A673 (cell line): ENCODE measurements around the gene UBE2D2. TPM values are rescaled to one million over a fixed set of nuclear protein-coding genes. Genes with fewer than 3 reads are reported as not detected.

Source experiments
- BruUV-seq: library from RNA; stranded (reverse); fragments of 400-500 nt; replicated peaks from 2 replicates; lab custom pipeline; 2021; lab: Mats Ljungman, UMichigan
- CTCF ChIA-PET: fragments of 300-600 bp; sonication (Branson Sonifier 250); formaldehyde crosslinking; loops from one replicate; lab custom pipeline; 2022; ENCODE audit warnings: antibody characterized with exemption; lab: Charles Lee
- POLR2A ChIA-PET: fragments of 300-600 bp; sonication (Branson Sonifier 250); formaldehyde crosslinking; loops from one replicate; lab custom pipeline; 2022; ENCODE audit warnings: antibody characterized with exemption; ENCODE audit not compliant: low non-redundant PET; lab: Charles Lee
- DNase-seq: peaks from one replicate; pipeline ENCODE4 v3.0.0-alpha.2; 2015; ENCODE audit warnings: low spot score
- H3K27ac ChIP-seq: fragments of 200-600 bp; sonication (generic); 2 replicates; pipeline ENCODE4 v1.5.1; 2016; ENCODE audit warnings: mixed run types, low read depth, mild to moderate bottlenecking, mixed read lengths, antibody characterized with exemption, low read length; ENCODE audit not compliant: poor library complexity, severe bottlenecking
- H3K27me3 ChIP-seq: fragments of 200-600 bp; sonication (generic); replicated peaks from 2 replicates; pipeline ENCODE4 v1.6.1; 2017; ENCODE audit warnings: mixed run types, low read depth, mild to moderate bottlenecking, mixed read lengths, antibody characterized with exemption, low read length; ENCODE audit not compliant: insufficient read depth, poor library complexity
- H3K36me3 ChIP-seq: fragments of 200-600 bp; sonication (generic); 2 replicates; pipeline ENCODE4 v1.6.1; 2016; ENCODE audit warnings: mixed run types, mild to moderate bottlenecking, mixed read lengths, antibody characterized with exemption, low read length; ENCODE audit not compliant: insufficient read depth, poor library complexity, severe bottlenecking
- H3K4me1 ChIP-seq: fragments of 200-600 bp; sonication (generic); 2 replicates; pipeline ENCODE4 v1.6.1; 2017; ENCODE audit warnings: mixed run types, mild to moderate bottlenecking, mixed read lengths, antibody characterized with exemption, low read length; ENCODE audit not compliant: insufficient read depth, poor library complexity, severe bottlenecking
- H3K4me3 ChIP-seq: fragments of 200-600 bp; sonication (generic); 2 replicates; pipeline ENCODE4 v1.5.1; 2016; ENCODE audit warnings: low read depth, mixed run types, mild to moderate bottlenecking, mixed read lengths, low read length; ENCODE audit not compliant: poor library complexity, severe bottlenecking
- H3K9me3 ChIP-seq: fragments of 200-600 bp; sonication (generic); 2 replicates; pipeline ENCODE4 v1.6.1; 2016; ENCODE audit warnings: mixed run types, low read depth, mild to moderate bottlenecking, mixed read lengths, antibody characterized with exemption, low read length; ENCODE audit not compliant: poor library complexity, severe bottlenecking
- EZH2 ChIP-seq: fragments of 200-600 bp; sonication (generic); IDR thresholded peaks from 2 replicates; pipeline ENCODE4 v1.6.1; 2017; ENCODE audit warnings: borderline replicate concordance, low read depth, mild to moderate bottlenecking, mixed read lengths, antibody characterized with exemption, low read length; ENCODE audit not compliant: poor library complexity, severe bottlenecking
- intact Hi-C: fragments of 100-400 bp; cut with micrococcal nuclease; formaldehyde crosslinking; loops from one replicate; pipeline ENCODE4 v1.10.0; 2022; ENCODE audit not compliant: unreplicated experiment
- total RNA-seq: library from RNA; stranded (reverse); gene quantifications from 2 replicates; pipeline ENCODE4 v1.2.3, GENCODE V29; 2021
- TF ChIP-seq, protein P1 (sequence below): fragments of 300-800, 200-600 bp; sonication (generic); conservative IDR thresholded peaks from 2 replicates; pipeline ENCODE4 v1.5.1; 2017; ENCODE audit warnings: low read depth, mild to moderate bottlenecking, antibody characterized with exemption, low read length, moderate library complexity, mixed read lengths

The UBE2D2 gene
- total RNA-seq, 1 experiment from 2014 or later: 186 TPM

DNA sequence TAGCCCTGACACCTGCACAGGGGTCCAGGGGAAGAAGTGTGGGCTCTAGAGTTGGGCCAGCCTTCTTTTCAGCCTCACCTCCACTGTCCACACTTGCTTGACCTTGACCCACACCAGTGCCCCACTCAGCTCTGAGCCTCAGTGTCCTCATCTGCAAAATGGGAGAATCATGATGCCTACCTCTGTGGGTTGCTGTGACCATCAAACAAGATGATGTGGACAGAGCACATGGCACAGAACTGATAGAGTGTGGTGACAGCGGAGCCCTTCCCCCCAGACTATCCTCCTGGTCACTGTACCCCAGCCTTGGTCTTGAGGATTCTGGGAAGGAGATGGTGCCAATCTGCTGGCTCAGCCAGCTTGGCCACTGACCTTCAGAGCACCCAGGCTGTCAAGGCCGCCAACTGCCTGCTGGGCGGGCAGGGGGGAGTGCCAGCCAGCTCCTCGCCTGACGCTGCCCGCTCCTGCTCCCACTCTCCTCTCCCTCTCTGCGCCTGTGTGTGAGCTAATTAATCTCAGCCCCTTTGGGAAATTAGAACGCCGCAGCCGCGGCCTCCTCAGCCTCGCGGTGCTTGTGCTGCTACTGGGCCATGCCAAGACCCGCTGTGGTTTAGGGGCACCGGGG lies 103.7 kb downstream of the UBE2D2 start:
- Histone ChIP-seq H3K27me3 (no peaks in the 10 kb centered on the region), H3K27ac (peak overlapping the region; percentile 40), H3K36me3 (no peaks in the 10 kb centered on the region), H3K4me3 (no peak overlapping the region), H3K9me3 (no peaks in the 10 kb centered on the region), H3K4me1 (peaks cover 77% of the 10 kb centered on the region)
- peak; percentile 60 for DNase-seq
- POLR2A ChIA-PET: interaction anchor here (1.0 kb wide), 1 partner anchor 17 kb away, joined by 3 read pairs; the partner anchor contains the start of gene CXXC5
- no TSS peak for BruUV-seq
- intact Hi-C loops: no loop called here
- CTCF ChIA-PET: no interaction called here
- no peak for TF ChIP-seq EZH2
- TF ChIP-seq, protein P1, sequence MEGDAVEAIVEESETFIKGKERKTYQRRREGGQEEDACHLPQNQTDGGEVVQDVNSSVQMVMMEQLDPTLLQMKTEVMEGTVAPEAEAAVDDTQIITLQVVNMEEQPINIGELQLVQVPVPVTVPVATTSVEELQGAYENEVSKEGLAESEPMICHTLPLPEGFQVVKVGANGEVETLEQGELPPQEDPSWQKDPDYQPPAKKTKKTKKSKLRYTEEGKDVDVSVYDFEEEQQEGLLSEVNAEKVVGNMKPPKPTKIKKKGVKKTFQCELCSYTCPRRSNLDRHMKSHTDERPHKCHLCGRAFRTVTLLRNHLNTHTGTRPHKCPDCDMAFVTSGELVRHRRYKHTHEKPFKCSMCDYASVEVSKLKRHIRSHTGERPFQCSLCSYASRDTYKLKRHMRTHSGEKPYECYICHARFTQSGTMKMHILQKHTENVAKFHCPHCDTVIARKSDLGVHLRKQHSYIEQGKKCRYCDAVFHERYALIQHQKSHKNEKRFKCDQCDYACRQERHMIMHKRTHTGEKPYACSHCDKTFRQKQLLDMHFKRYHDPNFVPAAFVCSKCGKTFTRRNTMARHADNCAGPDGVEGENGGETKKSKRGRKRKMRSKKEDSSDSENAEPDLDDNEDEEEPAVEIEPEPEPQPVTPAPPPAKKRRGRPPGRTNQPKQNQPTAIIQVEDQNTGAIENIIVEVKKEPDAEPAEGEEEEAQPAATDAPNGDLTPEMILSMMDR: no peak

DNA sequence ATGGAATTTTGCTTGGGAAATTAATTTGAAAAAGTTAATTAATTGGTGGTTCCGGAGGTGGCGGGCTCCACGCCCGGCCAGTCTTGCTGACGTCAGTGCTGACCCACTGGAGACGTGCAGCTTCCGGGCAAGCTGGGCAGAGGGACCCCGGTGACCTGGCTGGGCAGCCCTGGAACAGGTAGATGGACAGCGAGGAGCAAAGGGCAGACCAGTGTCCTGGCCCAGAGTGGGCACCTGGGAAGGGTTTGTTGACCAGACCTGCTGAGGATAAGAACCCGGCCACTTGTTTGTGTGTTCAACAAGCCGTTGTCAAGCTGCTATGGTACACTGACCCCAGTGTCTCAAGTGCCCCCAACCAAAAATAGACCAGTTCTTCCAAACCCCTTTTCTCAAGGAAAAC lies 104.5 kb downstream of the UBE2D2 start:
- intact Hi-C loops: no loop called here
- Histone ChIP-seq H3K4me1 (peaks cover 76% of the 10 kb centered on the region), H3K4me3 (no peak overlapping the region), H3K9me3 (no peaks in the 10 kb centered on the region), H3K27me3 (no peaks in the 10 kb centered on the region), H3K36me3 (no peaks in the 10 kb centered on the region), H3K27ac (peak overlapping the region; percentile 40)
- ChIA-PET CTCF (no interaction called here), POLR2A (no interaction called here)
- no peak for DNase-seq
- no TSS peak for BruUV-seq
- TF ChIP-seq EZH2: no peak
- TF ChIP-seq, protein P1: no peak

DNA sequence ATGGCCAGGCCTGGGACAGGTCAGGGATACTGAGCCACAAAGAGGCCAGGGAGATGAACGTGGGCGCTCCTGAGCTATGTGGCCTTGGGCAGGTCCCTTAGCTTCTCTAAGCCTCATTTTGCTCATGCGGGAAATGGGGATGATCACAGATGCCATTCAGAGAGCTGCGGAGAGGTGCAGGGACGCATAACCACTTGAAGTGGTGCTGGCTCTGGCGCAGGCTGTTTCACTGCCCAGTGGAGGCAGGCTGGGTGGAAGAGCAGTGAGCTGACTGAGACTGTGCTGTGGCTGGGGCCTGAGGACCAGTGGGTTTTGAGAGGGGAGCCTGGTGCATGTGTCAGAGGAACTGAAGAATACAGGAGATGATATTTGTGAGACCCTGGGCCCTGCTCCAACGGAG lies 105.4 kb downstream of the UBE2D2 start:
- POLR2A ChIA-PET: interaction anchor here (0.5 kb wide), 1 partner anchor 270 kb away, joined by 5 read pairs; no protein-coding TSS in a partner anchor
- Histone ChIP-seq H3K27me3 (no peaks in the 10 kb centered on the region), H3K27ac (peak overlapping the region; percentile 8), H3K36me3 (no peaks in the 10 kb centered on the region), H3K9me3 (no peaks in the 10 kb centered on the region), H3K4me3 (no peak overlapping the region), H3K4me1 (peaks cover 75% of the 10 kb centered on the region)
- intact Hi-C loops: no loop called here
- no peak for TF ChIP-seq EZH2
- TF ChIP-seq, protein P1: no peak
- CTCF ChIA-PET: no interaction called here
- DNase-seq: no peak
- BruUV-seq: no TSS peak
